Right lobe of liver (tissue), 4 donors: Measurements from ENCODE around the gene ARHGEF16.

Source experiments
- POLR2A ChIP-seq: fragments of 450-650 bp; IDR thresholded peaks from one replicate; pipeline ENCODE4 v1.6.1; 2017; ENCODE audit warnings: antibody characterized with exemption, mild to moderate bottlenecking
- TF ChIP-seq, protein P1 (sequence below), 4 donors: fragments of 200-600 bp in 3 of 4; fragments of 450-650 bp in 1 of 4; IDR thresholded peaks; one replicate each; pipeline versions ENCODE4 v1.5.1 to v1.8.0; 2016 to 2022; ENCODE audit warnings: antibody characterized with exemption in 4 of 4, mild to moderate bottlenecking in 2 of 4
- donor health status: DM: no; HTN: no; CAD: no.
- donor health status: DM: no; HTN: no; CAD: no.
- donor health status: DM: no; HTN: yes; CAD: no.

DNA sequence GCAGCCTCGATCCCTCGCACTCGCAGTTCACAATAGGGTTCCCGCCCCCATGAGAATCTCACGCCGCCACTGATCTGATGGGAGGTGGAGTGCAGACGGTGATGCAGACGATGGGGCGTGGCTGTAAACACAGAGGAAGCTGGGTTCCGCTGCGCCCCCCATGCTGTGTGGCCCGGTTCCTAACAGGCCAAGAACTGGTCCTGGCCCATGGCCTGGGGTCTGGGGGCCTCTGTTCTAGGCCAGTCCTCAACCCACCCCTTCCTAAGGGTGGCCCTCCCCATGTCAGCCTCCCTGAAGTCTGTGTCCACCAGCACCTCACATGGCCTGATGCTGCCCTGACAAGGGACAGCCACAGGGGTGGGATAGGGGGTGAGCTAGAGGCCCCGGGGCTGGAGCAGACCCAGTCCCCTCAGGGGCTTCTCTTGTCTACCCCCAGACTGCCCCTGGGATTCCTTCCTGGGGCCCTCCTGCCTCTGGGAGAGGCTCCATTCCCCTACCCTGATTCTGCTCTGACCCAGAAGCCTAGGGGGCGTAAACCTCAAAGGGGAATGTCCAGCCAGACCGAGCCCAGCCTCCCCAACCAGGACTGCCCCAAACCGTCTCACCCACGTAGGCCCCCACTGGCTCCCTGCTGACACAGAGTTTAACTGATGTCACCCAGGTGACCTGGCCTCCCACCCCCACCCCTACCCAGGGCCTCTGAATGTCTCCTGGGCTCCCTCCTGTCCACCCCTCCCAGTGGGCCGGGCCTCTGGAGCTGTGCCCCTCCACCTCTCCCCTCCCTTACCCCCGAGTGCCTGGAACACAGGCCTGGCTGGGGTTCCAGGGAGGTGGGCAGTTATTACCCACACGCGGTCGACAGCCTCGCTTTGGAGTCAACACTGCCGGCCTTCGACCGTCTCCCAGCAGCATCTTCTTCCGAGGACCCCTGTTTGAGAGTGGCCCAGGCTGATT lies 14.8 kb upstream of the ARHGEF16 start:
- TF ChIP-seq POLR2A, result no peak
- TF ChIP-seq, protein P1, sequence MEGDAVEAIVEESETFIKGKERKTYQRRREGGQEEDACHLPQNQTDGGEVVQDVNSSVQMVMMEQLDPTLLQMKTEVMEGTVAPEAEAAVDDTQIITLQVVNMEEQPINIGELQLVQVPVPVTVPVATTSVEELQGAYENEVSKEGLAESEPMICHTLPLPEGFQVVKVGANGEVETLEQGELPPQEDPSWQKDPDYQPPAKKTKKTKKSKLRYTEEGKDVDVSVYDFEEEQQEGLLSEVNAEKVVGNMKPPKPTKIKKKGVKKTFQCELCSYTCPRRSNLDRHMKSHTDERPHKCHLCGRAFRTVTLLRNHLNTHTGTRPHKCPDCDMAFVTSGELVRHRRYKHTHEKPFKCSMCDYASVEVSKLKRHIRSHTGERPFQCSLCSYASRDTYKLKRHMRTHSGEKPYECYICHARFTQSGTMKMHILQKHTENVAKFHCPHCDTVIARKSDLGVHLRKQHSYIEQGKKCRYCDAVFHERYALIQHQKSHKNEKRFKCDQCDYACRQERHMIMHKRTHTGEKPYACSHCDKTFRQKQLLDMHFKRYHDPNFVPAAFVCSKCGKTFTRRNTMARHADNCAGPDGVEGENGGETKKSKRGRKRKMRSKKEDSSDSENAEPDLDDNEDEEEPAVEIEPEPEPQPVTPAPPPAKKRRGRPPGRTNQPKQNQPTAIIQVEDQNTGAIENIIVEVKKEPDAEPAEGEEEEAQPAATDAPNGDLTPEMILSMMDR (IDR thresholded peaks at IDR 0.05), result no peak
